GM19099 (cell line): Measurements from ENCODE around the gene SETD1A.

Experiments
- POLR2A ChIP-seq: IDR thresholded peaks from 3 replicates; pipeline ENCODE4 v1.6.1; 2011; ENCODE audit warnings: low read depth; ENCODE audit not compliant: insufficient read length; ENCODE audit errors: extremely low read depth

The SETD1A gene

DNA sequence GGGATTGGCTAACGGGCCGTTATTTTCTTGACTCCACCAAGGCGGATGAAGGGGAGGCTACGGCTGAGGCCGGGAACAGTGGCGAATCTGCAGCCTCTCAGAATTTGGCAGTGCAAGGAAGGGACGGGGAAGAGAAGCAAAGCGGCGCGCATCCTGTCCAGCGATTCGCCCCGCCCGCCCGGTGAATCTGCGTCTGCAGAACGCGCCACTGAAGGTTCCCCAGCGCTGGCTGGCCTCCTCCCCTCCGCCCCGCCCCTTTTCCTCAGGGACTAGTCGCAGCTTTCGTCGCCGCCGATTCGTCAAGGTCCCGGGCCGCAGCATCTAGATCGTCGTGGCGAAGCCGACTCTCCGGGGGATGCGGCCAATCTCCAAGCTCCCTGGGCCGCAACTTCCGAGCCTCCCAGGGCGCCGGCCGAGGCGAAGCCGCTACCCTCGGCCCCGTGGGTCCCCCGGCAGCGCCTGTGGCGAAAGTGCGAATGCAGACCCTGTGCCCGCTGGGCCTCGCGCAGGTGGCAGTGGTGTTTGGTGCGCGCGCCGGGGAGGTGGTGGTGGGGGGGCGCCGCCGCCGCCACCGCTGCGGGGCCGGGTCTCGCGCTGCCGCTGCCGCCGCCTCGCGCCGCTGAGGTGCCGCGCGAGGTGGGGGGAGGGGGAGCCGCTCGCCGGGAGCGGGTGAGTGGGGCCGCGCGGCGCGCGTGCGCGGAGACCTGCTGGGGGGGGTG, at the start of gene SETD1A:
SETD1A (plus strand) TSS at position 299 of the 719 bp plus-strand sequence. CDS start 978 bp downstream, outside the sequence.
- TF ChIP-seq POLR2A: peak; percentile 63

DNA sequence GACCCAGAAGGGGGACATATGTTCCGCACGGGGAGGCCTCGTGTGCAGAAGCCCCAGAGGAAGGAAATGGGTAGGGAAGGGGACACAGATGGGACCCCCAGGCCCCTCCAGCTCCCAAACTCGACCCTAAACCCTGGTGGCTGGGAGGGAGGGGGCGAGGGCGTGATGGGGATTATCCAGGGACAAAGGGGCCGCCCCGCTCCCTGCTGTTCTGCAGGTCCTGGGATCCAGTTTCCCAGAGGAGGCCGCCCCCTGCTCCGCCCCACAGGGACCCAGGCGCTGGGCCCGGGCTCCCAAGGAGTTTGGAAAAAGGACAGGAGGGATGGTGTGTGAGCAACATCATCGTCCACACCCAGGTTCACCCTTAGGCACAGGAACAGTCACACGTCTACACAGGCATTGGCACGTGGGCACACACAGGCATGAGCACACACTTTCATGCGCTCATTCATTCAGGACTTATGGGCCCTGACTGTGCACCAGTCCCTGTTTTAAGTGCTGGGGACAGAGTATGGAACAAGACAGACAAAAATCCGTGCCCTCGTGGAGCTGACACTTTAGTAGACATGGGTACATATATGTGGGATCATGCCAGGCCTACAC, 47.0 kb upstream of the SETD1A start:
- TF ChIP-seq POLR2A: no peak

DNA sequence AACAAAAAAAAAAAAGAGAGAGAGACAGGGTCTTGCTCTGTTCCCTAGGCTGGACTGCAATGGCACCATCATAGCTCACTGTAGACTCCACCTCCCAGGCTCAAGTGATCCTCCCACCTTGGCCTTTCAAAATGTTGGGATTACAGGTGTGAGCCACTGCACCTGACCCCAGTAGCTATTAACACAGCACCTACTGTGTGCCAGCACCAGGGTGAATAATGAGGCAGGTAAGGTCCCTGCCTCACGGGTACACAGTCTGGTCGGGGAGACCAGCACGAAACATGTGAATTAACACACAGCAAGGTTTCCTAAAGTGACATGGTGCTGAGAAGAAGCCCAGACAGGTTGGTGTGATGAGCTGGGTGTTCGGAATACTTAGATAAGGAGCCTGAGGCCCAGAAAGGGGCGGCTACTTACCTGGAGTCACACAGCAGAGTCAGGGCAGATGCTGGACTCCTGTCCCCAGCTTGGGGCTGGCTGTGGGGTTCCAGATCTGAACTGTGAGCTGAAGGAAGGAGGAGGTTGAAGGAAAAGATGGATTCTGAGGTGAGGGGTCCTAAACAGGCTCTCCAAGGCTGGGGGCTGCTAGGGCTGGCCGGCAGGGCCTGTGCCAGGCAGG, 44.7 kb upstream of the SETD1A start:
- no peak for TF ChIP-seq POLR2A

DNA sequence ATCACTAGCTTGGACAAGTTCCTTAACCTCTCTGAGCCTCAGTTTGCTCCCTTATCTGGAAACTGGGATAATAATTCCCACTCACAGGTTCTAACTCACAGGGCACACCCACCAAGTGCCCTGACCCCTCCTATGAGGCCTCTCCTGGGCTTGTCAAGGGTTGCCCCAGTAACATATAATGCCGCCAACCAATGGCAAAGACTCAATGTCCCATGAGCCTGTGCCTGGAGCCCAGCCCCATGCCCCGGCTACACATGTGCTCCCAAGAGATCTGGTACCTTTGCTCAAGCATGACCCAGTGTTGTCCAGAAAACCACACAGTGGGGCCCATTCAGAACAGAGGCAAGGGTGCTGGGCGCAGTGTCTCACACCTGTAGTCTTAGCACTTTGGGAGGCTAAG, 42.7 kb upstream of the SETD1A start:
- TF ChIP-seq POLR2A: no peak

DNA sequence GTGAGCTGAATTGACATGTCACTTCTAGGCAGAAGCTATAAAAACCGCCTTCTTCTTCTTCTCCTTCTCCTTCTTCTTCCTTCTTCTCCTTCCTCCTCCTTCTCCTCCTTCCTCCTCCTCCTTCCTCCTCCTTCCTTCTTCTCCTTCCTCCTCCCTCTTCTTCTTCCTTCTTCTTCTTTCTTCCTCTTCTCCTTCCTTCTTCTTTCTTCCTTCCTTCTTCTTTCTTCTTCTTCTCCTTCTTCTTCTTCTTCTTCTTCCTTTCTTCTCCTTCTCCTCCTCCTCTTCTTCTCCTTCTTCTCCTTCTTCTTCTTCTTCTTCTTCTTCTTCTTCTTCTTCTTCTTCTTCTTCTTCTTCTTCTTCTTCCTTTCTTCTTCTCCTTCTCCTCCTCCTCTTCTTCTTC, 38.9 kb upstream of the SETD1A start:
- TF ChIP-seq POLR2A: no peak

DNA sequence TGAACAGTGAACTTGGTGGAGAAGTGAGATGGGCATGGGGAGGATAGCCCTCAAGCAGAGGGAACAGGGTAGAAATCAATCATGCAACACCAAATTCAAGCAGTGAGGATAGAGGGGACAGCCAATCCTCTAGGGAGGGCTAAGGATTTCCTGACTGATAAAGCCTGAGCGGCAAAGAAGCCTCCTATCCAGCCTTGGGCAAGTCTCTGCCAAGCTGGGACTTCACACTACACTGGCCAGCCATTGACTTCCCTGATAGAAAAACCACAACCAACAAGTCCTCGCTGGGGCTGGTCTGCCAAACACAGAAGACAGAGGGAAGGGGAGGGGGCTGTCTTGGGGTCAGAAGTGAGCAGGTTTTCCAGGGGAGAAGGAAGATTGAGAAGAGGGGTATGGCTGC, 36.7 kb upstream of the SETD1A start:
- no peak for TF ChIP-seq POLR2A

DNA sequence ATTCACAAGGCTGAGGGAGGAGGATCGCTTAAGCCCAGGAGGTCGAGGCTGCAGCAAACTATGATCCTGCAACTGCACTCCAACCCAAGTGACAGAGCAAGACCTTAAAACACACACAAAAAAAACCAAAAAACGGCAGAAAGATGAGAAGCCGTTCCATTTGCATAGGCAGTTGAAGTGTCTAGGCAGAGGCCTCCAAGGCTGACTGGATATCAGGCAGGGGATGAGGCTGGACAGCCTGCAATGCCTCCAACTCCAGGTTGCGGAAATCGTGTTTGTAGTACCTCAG, 36.2 kb upstream of the SETD1A start:
- TF ChIP-seq POLR2A: no peak

DNA sequence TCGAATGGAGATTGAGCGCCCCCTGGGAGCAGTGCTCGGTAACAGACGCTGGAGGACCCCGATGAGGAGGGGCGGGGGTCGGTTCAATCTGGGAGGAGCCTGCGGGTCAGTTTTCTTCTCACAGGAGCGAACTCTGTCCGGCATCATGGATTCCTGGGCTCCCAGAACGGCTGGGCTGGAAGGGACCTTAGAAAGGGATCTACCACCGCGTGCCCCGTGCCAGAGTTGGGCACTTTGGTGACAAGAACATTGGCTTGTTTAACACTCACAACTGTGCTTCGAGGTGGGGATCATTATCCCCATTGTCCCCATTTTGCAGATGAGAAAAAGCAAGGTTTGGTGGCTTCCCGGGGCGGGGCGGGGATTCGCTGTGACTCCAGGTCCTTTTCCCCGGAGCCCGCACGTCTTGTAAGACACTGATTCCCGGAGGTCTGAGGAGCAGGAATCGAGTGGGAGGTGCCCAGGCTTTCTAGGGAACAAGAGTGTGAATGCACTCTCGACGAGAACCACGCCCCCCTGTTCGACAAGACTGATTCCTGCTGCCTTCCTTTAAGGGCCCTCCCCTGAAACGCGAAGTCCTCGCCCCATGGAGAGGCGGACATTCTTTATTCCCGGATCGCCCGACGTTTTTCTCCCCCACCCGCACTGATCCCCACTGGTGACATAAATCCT, 35.7 kb upstream of the SETD1A start:
- TF ChIP-seq POLR2A: no peak

DNA sequence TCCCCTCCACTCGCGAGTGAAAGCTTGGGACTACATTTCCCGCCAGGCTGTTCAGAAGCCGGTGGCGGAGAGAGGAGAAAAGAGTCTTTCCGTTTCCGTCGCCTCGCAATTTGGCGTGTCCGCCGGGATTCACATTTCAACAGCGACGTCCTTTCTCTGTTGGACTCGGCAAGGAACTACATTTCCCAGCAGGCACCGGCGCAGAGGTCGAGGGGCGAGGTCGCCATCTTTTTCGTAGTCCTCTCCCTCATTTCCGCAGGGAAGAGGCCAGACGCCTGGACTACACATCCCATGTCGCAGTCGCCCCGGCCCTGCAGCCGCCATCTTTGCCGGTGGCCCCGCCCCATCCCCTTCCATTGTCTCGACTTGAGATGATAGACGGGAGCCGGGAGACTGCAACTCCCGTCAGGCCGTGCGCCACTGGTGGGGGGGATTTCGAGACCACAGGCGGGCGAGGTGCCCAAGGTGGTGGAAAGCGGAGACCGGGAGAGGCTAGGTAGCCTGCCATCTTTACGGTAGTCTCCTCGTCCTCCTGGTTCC, 35.1 kb upstream of the SETD1A start:
- no peak for TF ChIP-seq POLR2A

DNA sequence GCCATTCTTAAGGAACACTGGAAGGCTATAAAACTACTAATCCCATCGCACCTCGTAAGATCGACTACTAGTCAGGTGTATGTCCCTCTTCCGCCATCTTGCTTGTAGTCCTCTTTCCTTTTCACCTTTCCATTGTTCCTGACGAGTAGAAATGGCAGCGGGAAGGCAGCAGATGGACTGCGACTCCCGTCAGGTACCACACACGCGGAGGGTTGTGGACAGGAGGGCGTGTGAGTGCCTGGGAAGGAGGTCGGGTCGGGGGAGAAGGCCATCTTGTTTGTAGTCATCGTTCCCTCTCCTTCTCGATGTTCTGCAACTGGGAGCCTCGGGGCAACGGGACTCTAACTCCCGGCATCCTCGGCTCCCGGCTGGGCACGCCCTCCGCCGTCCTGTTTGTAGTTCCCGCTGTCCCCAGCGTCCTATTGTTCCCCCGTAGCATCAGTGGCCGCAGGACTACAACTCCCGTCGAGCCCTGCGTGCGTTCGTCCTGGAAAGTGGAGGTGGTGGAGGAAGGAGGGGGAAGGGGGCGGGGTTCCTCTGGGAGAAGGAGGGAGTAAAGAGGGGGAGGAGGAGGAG, 34.5 kb upstream of the SETD1A start:
- no peak for TF ChIP-seq POLR2A

DNA sequence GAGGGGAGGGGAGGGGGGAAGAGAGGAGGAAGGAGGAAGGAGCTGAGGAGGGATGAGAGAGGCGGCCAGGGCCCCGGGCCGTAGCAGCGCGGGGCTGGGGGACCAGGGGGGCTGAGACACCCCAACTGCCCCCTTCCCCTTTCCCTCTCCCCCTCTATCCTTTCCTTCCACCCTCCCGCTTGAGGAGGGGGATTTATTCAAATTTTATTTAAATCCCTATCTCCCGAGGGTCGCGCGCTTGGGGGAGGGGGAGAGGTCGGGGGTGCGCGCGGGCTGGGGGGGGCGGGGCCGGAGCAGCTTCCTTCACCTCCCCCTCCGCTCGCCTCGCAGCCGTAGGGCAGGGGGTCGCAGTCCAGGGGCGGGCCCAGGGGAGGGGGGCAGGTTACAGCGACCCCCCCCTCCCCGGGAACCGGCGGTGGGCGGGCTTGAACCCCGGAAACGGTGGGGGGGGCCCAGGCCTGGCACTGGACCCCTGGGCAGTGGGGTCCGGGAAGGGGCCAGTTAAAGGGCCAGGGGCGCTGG, 33.9 kb upstream of the SETD1A start, which contains the start of gene FBXL19:
FBXL19 (plus strand) TSS at position 19 of the 522 bp plus-strand sequence. CDS start 2,183 bp downstream, outside the sequence.
- no peak for TF ChIP-seq POLR2A

DNA sequence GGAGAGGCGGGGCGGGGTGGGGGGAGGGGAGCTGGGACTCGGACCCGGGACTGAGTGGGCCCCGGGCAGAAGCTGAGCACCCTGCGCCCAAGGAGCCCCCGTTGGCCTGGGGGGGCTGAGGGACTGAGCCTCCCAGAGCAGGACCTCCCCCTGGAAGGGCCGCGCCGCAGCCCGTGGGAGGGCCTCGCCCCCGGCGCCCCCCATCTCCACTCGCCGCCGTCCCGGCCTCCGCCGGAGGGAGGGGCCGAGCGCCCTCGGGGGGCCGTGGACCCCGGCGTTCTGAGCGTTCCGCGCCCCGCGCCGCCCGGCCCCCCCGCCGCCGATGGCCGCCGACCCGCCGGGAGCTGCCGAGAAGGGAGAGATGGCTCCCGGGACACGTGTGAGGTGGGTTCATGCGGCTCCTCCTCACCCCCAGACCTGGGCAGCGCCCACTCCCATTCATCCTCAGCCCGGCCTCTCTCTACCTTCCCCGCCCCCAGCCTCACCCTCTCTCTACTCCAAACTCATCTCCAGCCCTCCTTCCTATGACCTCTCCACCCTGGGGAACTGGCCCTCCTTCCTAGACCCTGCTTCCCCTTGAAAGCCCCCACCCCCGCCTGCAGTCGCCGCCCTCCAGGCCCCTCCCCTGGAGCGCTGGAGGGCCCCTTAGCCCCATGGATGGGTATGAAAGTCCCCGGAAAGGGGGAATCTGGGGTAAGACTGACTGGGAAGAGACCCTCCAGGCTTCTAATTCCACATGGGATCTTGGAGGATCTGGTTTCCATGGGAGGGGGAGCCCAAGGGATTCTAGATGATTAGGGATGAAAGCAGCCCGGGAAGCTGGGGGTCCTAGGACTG, 33.3 kb upstream of the SETD1A start:
- no peak for TF ChIP-seq POLR2A

DNA sequence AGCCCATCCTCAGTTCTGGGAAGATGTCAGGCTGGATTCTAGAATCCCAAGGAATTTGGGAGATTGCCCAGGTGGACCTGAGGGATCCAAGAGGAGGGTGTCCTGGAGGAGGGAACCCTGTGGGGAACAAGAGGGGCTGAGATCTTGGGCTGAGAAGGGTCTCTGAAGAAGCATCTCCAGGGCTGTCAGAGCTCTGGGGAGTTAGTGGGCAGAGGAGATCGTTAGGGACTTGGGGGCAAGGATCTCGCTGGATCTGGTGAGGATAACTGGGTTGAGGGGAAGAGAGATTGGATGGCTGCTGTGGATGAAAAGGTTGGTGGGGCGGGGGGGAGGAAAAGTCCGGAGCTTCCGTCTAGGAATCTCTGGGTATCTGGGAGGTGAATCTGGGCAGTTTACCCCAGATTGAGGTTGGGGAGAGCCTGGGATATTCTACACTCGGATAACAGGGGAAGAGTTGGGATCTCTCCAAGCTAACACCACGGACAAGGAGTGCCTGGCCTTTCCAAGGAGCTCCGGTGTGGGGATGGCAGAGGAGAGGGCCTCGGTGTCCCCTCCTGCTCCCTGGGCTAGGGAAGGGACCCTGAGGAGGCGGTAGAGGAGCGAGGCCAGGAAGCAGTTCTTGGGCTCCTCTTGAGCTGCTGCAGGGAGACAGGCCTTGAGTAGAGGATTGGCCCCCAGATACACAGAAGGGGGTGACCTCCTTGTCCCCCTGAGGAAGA, 32.5 kb upstream of the SETD1A start:
- TF ChIP-seq POLR2A: no peak
